Measurements from ENCODE around the gene STAG2.
"Not testable (repeated sequence)": the region's sequence is repeated elsewhere in the genome, so short reads cannot be mapped to it uniquely, and the experiment has no call there.

The STAG2 gene

GRCh38 chrX:124042042-124042441 is 80.5 kb downstream of the STAG2 start:
- DNase-seq (ENCODE audit: low spot score) = no peak

DNA sequence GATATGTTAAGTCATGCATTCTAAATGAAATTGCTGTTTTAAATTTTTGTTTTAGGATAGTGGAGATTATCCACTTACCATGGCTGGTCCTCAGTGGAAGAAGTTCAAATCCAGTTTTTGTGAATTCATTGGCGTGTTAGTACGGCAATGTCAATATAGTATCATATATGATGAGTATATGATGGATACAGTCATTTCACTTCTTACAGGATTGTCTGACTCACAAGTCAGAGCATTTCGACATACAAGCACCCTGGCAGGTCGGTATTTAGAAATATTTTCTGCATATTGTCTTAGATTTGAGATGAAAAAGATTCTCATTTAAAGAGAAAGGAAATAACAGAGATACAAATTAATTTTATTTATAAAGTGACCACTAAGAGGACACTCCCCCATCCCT is 83.6 kb downstream of the STAG2 start:
- no peak for DNase-seq (ENCODE audit: low spot score)

DNA sequence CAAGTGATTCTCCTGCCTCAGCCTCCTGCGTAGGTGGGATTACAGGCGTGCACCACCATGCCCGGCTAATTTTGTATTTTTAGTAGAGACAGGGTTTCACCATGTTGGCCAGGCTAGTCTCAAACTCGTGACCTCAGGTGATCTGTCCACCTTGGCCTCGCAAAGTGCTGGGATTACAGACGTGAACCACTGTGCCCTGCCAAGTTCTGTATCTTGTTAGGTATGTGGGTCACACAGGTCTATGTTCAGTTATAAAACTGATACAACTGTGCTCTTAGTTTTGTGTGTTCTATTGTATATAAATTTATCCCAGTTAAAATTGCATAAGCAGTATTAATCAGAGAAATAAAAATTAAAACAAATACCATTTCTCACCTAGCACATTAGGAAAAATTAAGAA is 122.9 kb downstream of the STAG2 start:
- not testable (repeated sequence) for DNase-seq (ENCODE audit: low spot score)

- no peak for DNase-seq (ENCODE audit: low spot score)
Measured at GRCh38 chrX:124085063-124085462, 123.6 kb downstream of the STAG2 start.

GRCh38 chrX:124086411-124086810 is 124.9 kb downstream of the STAG2 start:
- no peak for DNase-seq (ENCODE audit: low spot score)

DNA sequence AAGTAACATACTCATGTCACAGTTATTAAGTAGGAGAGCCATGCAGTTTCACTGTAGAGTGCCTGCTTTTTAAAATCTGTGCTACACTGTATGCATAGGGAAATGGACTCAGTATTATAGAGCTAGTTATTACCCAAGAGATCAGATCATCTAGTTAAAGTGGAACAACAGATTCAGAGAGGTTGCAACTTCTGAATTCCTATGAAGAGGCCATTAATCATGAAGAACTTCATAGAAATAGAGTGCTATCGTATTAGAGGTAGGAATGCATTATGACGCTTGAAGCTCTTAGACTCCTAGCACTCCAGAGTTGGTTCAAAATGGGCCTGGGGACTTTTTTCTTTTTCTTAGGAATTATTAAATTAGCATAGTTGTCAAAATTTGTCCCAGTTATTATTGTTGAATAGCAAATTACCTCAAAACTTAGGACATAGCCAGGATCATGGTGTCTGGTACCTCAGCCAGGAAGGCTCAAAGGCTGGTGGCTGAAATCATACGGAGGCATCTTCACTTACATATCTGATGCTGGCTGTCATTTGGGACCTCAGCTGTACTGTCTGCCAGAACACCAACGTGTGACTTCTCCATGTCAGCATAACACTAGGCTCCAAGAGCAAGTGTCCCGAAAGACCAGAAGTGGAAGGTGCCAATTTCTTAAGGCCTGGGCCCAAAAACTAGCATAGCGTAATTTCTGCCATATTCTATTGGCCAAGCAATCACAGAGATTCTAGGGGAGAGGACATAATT is 125.7 kb downstream of the STAG2 start:
- no peak for DNase-seq (ENCODE audit: low spot score)

- no peak for DNase-seq (ENCODE audit: low spot score)
Measured at GRCh38 chrX:124093222-124093621, 131.7 kb downstream of the STAG2 start.

DNA sequence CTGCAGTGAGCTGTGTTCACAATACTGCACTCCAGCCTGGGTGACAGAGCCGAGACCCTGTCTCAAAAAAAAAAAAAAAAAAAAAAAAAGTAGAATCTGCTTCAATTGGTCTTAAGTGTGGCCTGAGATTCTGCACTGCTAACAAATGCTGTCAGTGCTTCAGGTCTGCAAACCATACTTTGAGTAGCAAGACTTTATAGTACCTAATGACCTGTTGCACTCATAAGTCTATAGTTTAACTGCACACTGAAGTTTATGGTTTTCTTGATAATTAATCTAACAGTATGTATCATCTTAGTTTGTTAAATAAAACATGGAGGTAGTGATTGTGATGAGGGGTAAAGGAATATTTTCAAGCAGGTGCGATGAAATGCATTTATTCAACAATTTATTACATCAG is 135.6 kb downstream of the STAG2 start:
- no peak for DNase-seq (ENCODE audit: low spot score)

DNA sequence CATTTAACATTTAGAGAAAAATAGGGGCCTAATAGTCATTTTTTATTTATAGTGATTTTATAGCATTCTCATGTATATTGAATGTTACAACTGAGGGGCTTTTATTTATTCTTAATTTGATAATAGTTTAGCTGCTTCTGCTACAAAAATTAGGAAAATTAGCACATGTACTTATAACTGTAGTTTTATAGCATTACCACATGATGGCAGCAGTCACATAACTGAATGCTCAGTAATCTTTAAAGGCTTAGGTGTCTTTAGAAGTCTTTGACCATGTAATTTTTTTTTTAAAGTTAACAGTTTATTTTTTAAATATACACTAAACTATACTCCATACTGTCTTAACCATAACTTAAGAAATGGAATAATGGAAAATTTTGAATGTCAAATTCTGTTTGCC is 136.6 kb downstream of the STAG2 start:
- DNase-seq (ENCODE audit: low spot score) = no peak

DNA sequence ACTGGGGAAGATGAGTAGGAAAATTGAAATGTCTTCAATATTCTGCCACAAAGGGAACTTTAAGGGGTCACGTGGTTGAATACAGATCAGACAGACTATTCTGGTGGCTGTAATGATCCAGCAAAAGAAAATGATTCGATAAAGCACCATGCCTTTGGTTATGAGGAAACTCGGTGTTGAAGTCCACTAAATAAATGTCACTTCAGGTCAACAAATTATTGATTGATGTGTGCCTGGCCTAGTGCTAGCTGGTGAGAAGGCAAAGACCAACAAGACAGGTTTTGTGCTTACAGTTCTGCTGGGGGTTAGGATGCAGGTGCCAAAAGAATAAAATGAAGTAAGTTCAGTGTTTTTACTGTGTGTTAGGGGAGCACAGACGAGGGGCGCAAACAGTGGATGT is 142.5 kb downstream of the STAG2 start:
- no peak for DNase-seq (ENCODE audit: low spot score)

- not testable (repeated sequence) for DNase-seq (ENCODE audit: low spot score)
Measured at GRCh38 chrX:124104512-124104911, 143.0 kb downstream of the STAG2 start.

DNA sequence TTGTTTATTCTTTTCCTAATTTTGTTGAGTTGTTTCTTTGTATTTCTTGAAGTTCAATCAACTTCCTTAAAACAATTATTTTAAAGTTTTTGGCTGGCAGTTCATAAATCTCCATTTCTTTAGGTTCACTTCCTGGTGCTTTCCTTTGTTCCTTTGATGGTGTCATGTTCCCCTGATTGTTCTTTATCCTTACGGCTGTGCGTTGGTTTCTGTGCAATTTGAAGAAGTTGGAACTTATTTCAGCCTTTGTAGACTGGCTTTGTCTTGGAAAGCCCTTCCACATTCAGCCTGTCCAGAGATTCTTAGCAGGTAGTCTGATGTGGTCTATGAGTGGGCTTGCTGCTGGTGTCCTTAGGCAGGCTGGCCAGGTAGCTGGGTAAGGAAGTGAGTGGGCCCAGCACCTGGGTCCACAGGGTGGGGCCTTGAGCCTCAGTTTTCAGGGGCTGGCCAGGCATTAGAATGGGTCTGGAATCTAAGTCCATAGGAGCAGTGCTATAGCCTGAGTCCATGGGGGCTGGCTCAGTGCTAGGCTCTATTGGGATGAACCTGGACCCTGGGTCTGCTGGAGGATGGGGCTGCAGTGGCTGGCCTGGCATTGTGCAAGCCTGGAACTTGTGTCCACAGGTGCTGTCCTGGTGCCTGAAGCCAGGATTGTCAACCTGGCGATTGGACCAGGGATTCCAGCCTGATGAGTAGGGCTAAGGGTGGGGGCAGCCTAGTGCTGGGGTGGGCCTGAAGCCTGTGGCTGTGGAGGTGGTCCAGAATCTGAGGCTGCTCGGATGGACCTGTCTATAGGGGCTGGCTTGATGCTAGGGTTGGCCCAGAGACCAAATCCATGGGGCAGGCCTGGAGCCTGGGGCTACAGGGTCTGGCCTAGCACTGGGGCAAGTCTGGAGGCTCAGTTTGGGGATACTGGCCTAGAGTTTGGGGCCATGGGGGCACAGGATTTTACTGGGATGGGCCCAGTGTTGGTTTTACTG is 152.4 kb downstream of the STAG2 start:
- DNase-seq (ENCODE audit: low spot score) = no peak

- no peak for DNase-seq (ENCODE audit: low spot score)
Measured at GRCh38 chrX:124117325-124117724, 155.8 kb downstream of the STAG2 start.

DNA sequence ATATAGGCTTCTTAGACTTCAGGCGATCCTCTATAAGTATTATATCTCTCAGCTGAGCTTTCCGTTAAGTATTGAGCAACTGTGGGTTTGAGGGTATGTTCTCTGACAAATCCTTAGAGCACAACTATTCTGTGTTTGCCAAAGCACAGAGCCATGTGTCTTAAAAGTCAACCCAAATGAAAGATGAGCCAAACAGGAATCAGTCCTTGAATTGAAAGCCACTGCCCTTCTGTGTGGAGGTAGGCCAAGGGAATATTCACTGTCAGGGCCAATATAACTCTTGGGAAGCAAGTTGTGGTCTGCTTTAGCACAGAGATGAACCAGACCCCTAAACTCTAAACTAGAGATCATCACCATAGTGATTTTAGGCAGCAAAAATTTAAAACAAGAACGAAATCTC is 164.0 kb downstream of the STAG2 start:
- no peak for DNase-seq (ENCODE audit: low spot score)

DNA sequence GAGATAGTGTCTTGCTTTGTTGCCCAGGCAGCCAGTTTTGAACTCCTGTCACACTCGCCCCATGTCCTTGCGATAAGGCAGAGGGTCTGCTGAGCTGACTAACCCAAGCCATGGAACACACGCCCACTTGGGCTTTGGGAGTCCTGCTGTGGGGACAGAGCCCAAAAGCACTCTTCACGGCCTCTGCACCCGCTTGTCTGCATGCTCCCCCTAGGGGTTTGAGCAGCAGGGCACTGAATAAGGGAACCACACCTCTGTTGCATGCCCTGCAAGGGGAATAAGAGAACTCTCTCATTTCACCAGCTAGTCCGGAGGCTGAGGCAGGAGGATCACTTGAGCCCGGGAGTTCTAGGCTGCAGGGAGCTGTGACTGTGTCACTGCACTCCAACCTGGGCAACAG is 166.0 kb downstream of the STAG2 start:
- DNase-seq (ENCODE audit: low spot score) = no peak

- not testable (repeated sequence) for DNase-seq (ENCODE audit: low spot score)
Measured at GRCh38 chrX:124132437-124132836, 170.9 kb downstream of the STAG2 start.

GRCh38 chrX:124145749-124146148 is 184.2 kb downstream of the STAG2 start:
- no peak for DNase-seq (ENCODE audit: low spot score)

DNA sequence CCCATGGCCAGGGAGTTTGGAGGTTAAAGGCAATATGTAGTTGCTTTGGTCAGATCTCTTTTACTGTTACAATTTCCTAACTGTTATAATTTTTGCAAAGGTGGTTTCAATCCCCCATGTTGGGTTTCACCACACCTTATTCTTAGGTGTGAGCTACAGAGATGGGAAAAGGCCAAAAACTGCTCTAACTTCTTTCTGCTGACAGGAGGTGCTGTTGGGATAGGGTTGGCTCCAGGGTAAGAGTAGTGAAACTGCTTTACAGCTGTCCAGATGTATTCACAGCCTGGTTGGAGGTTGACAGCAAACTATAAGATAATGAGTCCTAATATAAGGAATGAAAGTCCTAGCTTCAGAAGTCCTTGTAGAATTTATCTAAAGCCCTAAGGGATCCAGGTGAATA is 189.7 kb downstream of the STAG2 start:
- no peak for DNase-seq (ENCODE audit: low spot score)

All from ecto neural progenitor cell (in vitro differentiated cells).